Glutamatergic neuron (in vitro differentiated cells): Measurements from ENCODE around the gene HMG20A. TPM values are rescaled to one million over a fixed set of nuclear protein-coding genes. Genes with fewer than 3 reads are reported as not detected.

ENCODE experiments used
- DNase-seq: peaks from one replicate; pipeline ENCODE4 v3.0.0; 2022
- H3K27ac Mint-ChIP-seq: one replicate; pipeline ENCODE4 v1.8.0; 2020; ENCODE audit warnings: mild to moderate bottlenecking, mixed read lengths, inconsistent platforms; ENCODE audit not compliant: unreplicated experiment
- H3K27me3 Mint-ChIP-seq: one replicate; pipeline ENCODE4 v1.8.0; 2020; ENCODE audit warnings: mild to moderate bottlenecking, moderate library complexity, mixed read lengths, inconsistent platforms; ENCODE audit not compliant: unreplicated experiment
- H3K36me3 Mint-ChIP-seq: one replicate; pipeline ENCODE4 v1.8.0; 2020; ENCODE audit warnings: mild to moderate bottlenecking, mixed read lengths, inconsistent platforms; ENCODE audit not compliant: unreplicated experiment
- H3K4me1 Mint-ChIP-seq: one replicate; pipeline ENCODE4 v1.8.0; 2020; ENCODE audit warnings: mild to moderate bottlenecking, low read depth, mixed read lengths, inconsistent platforms; ENCODE audit not compliant: unreplicated experiment
- H3K4me3 Mint-ChIP-seq: one replicate; pipeline ENCODE4 v1.8.0; 2020; ENCODE audit warnings: mild to moderate bottlenecking, mixed read lengths, inconsistent platforms; ENCODE audit not compliant: unreplicated experiment
- H3K9me3 Mint-ChIP-seq: one replicate; pipeline ENCODE4 v1.8.0; 2020; ENCODE audit warnings: mild to moderate bottlenecking, moderate library complexity, mixed read lengths, inconsistent platforms; ENCODE audit not compliant: unreplicated experiment
- CTCF ChIP-seq: fragments of 200-600 bp; sonication (generic); IDR thresholded peaks from one replicate; pipeline ENCODE4 v1.5.0; 2021; ENCODE audit not compliant: partially characterized antibody, unreplicated experiment
- total RNA-seq: library from RNA; stranded (reverse); fragmentation: NEBNext Ultra II Directional; extraction: Animal tissue kit (Norgen Biotek cat#: 25700); gene quantifications from one replicate; pipeline ENCODE4 v1.2.1, GENCODE V29; 2021; ENCODE audit not compliant: unreplicated experiment

HMG20A gene
- total RNA-seq, 1 donor from 2014 or later = 62.1 TPM

DNA sequence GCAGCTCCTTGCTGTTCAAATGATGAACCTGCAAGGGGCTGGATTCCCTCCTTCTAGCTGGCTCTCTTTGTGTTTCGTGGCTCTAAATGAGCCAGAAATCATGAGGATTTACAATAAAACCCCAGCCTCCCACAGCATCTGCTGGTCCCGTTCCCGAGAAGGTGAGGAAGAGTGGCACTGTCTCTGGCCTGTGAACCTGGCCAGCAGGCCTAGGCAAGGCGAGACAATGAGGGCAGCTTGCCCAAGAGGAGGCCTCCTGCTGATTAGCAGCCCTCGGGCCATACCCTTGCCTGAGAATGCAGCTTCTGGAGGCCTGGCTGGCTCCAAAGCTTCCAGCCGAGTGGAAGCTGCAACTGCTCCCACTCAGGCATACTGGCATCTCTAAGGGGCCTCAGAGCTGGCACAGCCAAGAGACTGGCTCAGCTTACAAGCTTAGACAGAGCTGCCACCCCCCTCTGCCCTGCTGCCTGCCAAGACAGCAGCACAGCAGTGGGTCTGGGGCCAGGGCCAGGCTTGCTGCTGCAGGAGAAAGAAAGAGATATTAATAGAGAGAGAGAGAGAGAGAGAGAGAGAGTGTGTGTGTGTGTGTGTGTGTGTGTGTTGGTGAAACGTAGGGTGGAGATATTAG lies 76.5 kb downstream of the HMG20A start:
- peaks cover 2% of the 10 kb centered on the region for H3K9me3 Mint-ChIP-seq
- peak overlapping the region; percentile 65 for H3K27ac Mint-ChIP-seq
- DNase-seq = no peak
- H3K4me1 Mint-ChIP-seq = peaks cover 40% of the 10 kb centered on the region
- H3K27me3 Mint-ChIP-seq = peaks cover 7% of the 10 kb centered on the region
- no peaks in the 10 kb centered on the region for H3K36me3 Mint-ChIP-seq
- no peak for TF ChIP-seq CTCF
- H3K4me3 Mint-ChIP-seq = peak overlapping the region; percentile 68

DNA sequence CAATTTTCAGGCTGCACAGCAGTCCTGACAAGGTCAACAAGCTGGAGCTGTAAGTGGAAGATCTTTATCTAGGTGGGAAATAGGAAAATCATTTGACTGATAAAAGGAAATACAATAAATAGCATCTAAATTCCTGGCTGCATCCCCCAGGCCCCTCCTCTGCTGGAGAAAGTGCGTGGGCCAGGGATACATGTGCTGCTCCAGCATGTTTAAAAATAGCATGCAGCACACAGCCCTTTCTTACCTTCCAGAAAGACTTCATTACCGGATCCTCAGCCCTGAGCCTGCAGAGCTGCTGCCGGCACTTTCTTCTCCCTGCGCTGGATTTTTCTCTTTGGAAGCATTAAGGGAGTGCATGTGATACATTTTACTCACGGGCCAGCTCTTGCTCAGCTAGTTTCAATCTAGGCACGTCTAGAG lies 77.3 kb downstream of the HMG20A start:
- peak overlapping the region; percentile 36 for H3K27ac Mint-ChIP-seq
- DNase-seq = no peak
- H3K4me1 Mint-ChIP-seq = peaks cover 40% of the 10 kb centered on the region

DNA sequence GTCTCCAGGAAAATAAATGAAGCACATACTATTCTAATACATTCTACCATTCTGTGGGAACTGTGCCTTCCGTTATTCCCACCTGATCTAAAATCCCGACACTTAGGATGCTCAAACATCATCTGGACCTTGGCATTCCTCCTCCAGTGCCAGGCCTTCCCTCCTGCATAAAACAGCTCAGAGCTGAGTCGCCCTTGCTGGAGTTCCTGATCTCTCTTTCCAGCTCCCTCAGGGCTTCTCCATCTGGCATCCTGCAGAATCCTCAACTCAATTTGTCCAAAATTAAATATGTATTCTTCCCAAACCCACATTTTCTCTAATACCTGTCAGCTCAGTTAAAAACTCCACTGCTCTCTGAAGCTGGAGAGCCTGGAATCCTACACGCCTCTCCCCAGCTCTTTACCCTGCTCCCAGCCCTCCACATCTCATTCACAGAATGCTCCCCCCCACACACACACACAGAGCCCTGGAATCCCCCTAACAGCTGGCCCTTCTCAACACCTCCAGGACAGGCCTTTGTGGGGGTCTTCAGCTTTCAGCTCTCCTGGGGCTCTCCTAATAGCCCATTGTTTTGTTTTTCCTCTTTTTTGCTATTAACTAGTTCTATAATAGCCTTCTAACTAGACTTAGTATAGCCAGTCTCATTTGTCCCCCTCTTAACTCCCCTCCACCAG lies 78.5 kb downstream of the HMG20A start:
- Mint-ChIP-seq H3K36me3 (no peaks in the 10 kb centered on the region), H3K27ac (peak overlapping the region; percentile 44), H3K4me3 (peak overlapping the region; percentile 51), H3K27me3 (peaks cover 10% of the 10 kb centered on the region), H3K4me1 (peaks cover 40% of the 10 kb centered on the region), H3K9me3 (peaks cover 2% of the 10 kb centered on the region)
- no peak for TF ChIP-seq CTCF
- DNase-seq = no peak

More for the DNA sequence above, 77.3 kb downstream of the HMG20A start:
- Mint-ChIP-seq H3K4me3 (no peak overlapping the region), H3K36me3 (no peaks in the 10 kb centered on the region), H3K27me3 (peaks cover 8% of the 10 kb centered on the region), H3K9me3 (peaks cover 2% of the 10 kb centered on the region)
- TF ChIP-seq CTCF = no peak

- Mint-ChIP-seq H3K27ac (no peak overlapping the region), H3K4me3 (no peak overlapping the region), H3K27me3 (peaks cover 10% of the 10 kb centered on the region), H3K4me1 (peaks cover 41% of the 10 kb centered on the region), H3K36me3 (no peaks in the 10 kb centered on the region), H3K9me3 (no peaks in the 10 kb centered on the region)
- DNase-seq = no peak
- no peak for TF ChIP-seq CTCF
Observed at GRCh38 chr15:77500989-77501388, 80.3 kb downstream of the HMG20A start.
